Neural crest cell (in vitro differentiated cells): ENCODE data around the gene XPA. TPM values are rescaled to one million over a fixed set of nuclear protein-coding genes. Genes with fewer than 3 reads are reported as not detected.

Experiments
- DNase-seq: peaks from one replicate; pipeline ENCODE4 v3.0.0; 2021; ENCODE audit warnings: low read depth, mixed read lengths, low spot score
- H3K27ac Mint-ChIP-seq: one replicate; pipeline ENCODE4 v1.8.0; 2021; ENCODE audit warnings: mild to moderate bottlenecking, mixed read lengths; ENCODE audit not compliant: unreplicated experiment
- H3K27me3 Mint-ChIP-seq: 2 replicates; pipeline ENCODE4 v1.8.0; 2021; ENCODE audit warnings: low read depth, mild to moderate bottlenecking, mixed read lengths
- H3K36me3 Mint-ChIP-seq: 2 replicates; pipeline ENCODE4 v1.8.0; 2021; ENCODE audit warnings: low read depth, mild to moderate bottlenecking, mixed read lengths
- H3K4me1 Mint-ChIP-seq: 2 replicates; pipeline ENCODE4 v1.8.0; 2021; ENCODE audit warnings: mixed read lengths
- H3K4me3 Mint-ChIP-seq: one replicate; pipeline ENCODE4 v1.8.0; 2021; ENCODE audit warnings: mild to moderate bottlenecking, mixed read lengths
- H3K9me3 Mint-ChIP-seq: 2 replicates; pipeline ENCODE4 v1.8.0; 2021; ENCODE audit warnings: mixed read lengths
- CTCF ChIP-seq: fragments of 200-600 bp; sonication (generic); conservative IDR thresholded peaks from 2 replicates; pipeline ENCODE4 v1.5.0; 2021; ENCODE audit warnings: antibody characterized with exemption, mild to moderate bottlenecking
- total RNA-seq: library from RNA; stranded (reverse); gene quantifications from 2 replicates; pipeline ENCODE4 v1.2.1, GENCODE V29; 2021

XPA gene
- total RNA-seq, 1 donor from 2014 or later, result 15.6 TPM

GRCh38 chr9:97666907-97667686 is 30.0 kb downstream of the XPA start:
- no peaks in the 10 kb centered on the region for H3K9me3 Mint-ChIP-seq
- no peaks in the 10 kb centered on the region for H3K4me1 Mint-ChIP-seq
- peak overlapping the region; percentile 85 for H3K27ac Mint-ChIP-seq
- no peak overlapping the region for H3K4me3 Mint-ChIP-seq
- TF ChIP-seq CTCF, result no peak
- DNase-seq, result no peak
- H3K36me3 Mint-ChIP-seq, result peaks cover 12% of the 10 kb centered on the region
- no peaks in the 10 kb centered on the region for H3K27me3 Mint-ChIP-seq

- Mint-ChIP-seq H3K4me1 (no peaks in the 10 kb centered on the region), H3K36me3 (peaks cover 12% of the 10 kb centered on the region), H3K27ac (no peak overlapping the region), H3K4me3 (no peak overlapping the region), H3K27me3 (no peaks in the 10 kb centered on the region), H3K9me3 (no peaks in the 10 kb centered on the region)
- no peak for TF ChIP-seq CTCF
- no peak for DNase-seq
These were observed 31.4 kb downstream of the XPA start for GRCh38 chr9:97665742-97666141.

GRCh38 chr9:97660847-97661246 is 36.3 kb downstream of the XPA start:
- H3K27ac Mint-ChIP-seq, result no peak overlapping the region
- H3K4me3 Mint-ChIP-seq, result no peak overlapping the region
- no peaks in the 10 kb centered on the region for H3K27me3 Mint-ChIP-seq
- no peak for DNase-seq
- no peaks in the 10 kb centered on the region for H3K9me3 Mint-ChIP-seq
- TF ChIP-seq CTCF, result no peak
- no peaks in the 10 kb centered on the region for H3K4me1 Mint-ChIP-seq
- H3K36me3 Mint-ChIP-seq, result peaks cover 29% of the 10 kb centered on the region

- Mint-ChIP-seq H3K4me3 (no peak overlapping the region), H3K27me3 (no peaks in the 10 kb centered on the region), H3K27ac (no peak overlapping the region), H3K9me3 (no peaks in the 10 kb centered on the region), H3K4me1 (no peaks in the 10 kb centered on the region), H3K36me3 (peaks cover 29% of the 10 kb centered on the region)
- TF ChIP-seq CTCF, result no peak
- no peak for DNase-seq
These were observed 36.8 kb downstream of the XPA start for GRCh38 chr9:97660340-97660739.

GRCh38 chr9:97659771-97660170 is 37.4 kb downstream of the XPA start:
- Mint-ChIP-seq H3K27ac (no peak overlapping the region), H3K4me3 (no peak overlapping the region), H3K4me1 (no peaks in the 10 kb centered on the region), H3K9me3 (no peaks in the 10 kb centered on the region), H3K36me3 (peaks cover 29% of the 10 kb centered on the region), H3K27me3 (no peaks in the 10 kb centered on the region)
- no peak for DNase-seq
- TF ChIP-seq CTCF, result no peak
